Activated CD4-positive, CD25-positive, alpha-beta regulatory T cell treated with anti-CD3 and anti-CD28 coated beads, Interleukin-2, amount 50 U/mL, for 24 hours (primary cell): ENCODE data around the gene WBP4.

Source experiments
- ATAC-seq, 2 donors: fragments of 150-1000 bp; cut with Tn5 transposase; one replicate each; pipeline ENCODE4 v1.10.0; 2021; ENCODE audit warnings: mild to moderate bottlenecking in 1 of 2, moderate library complexity in 1 of 2

WBP4 gene

GRCh38 chr13:41049480-41050440, 11.5 kb upstream of the WBP4 start:
- peak; percentile 90 to 92 for ATAC-seq

- no peak for ATAC-seq
Observed at GRCh38 chr13:41052441-41052840, 8.9 kb upstream of the WBP4 start.

DNA sequence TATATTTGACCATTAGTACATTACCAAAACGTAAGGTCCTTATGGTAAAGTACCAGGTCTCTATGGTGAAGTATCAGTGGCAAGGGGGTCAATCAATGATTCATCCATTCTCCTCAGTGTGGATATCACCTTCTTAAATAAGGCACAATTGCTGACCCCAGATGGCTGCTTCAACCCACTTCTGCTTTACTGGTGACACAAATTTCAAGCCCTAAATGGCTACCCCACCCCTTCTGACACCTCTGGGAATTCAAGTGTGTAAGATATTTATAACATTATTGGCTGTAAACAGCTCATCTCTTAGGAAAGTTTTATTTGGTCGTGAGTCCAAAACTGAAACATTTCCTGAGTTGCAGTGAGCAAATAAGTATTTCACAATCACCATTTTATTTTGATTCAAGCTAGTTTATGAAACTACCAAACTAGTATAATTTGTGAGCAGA, 7.9 kb upstream of the WBP4 start:
- ATAC-seq = peak in 1 of 2 donors; percentile 24

- ATAC-seq = peak in 1 of 2 donors; percentile 42
Observed at GRCh38 chr13:41054212-41054877, 7.0 kb upstream of the WBP4 start.

DNA sequence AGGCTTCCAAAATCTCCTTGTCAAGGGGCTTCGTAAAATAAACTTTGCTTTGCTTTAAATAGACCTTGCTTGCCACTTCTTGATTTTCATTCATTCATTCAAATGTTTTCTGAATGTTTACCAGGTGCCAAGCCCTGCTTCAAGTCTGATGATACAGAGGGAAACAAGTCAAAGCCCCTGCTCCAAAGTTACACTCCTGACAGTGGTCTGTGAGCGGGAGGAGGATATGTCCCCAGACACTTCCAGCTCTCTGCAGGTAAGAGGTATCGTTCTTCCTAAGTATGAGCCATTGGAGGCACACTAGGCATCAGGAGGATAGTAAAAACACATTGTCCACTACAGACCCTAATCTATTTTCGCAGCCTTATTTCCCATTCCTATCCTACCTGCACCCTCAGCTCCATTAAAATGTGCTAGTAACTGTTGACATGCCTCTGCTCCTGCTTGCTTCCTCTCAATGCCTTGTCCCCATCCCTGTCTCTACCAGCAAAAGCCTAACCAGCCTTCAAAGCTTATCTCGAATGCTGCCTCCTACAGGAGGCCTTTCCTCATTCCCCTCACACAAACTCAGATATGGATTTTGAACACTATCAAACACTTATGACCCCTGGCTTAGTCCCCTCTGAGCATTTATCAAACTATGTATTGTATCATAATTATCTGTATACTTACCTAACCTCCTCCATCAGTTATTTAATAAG, 6.2 kb upstream of the WBP4 start:
- no peak for ATAC-seq

DNA sequence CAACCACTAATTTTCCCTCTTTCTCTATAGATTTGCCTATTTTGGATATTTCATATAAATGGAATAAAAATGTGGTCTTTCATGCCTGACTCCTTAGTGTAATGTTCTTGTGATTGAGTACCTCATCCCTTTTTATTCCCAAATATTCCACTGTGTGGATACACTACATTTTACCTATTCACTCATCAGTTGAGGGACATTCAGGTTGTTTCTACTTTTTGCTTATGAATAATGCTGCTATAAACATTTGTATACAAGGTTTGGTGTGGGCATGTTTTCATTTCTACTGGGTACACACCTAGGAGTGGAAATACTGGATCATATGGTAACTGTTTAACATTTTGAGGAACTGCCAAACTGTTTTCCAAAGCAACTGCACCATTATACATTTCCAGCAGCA, 5.1 kb upstream of the WBP4 start:
- no peak for ATAC-seq

DNA sequence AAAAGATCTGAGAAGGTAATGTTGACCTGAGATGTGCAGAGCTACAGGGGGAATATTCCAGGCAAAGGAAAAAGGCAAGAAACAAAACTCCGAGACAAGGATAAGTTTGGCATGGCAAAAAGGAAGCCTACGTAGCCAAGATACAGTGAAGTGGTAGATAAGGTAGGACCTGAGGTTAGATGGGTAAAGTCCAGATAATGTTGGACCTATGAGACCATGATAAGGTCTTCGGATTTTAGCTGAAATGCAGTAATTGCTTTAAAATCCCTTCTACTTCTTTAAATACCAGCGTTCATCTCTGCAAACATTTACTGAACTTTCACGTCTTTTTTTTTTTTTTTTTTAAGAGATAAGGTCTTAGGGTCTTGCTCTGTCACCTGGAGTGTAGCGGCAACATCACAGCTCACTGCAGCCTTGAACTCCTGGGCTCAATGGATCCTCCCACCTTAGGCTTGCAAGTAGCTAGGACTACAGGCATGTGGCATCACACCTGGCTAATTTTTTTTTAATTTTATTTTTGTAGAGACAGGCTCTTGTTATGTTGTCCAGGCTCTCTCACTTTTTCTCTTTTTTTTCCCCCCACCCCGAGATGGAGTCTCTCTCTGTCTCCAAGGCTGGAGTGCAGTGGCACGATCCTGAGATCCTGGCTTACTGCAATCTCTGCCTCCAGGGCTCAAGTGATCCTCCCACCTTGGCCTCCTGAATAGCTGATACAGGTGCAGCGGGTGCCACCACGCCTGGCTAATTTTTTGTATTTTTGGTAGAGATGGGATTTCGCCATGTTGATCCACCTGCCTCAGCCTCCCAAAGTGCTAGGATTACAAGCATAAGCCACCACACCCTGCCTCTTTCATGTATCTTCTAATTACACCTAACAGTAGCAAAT, 4.2 kb upstream of the WBP4 start:
- no peak for ATAC-seq

DNA sequence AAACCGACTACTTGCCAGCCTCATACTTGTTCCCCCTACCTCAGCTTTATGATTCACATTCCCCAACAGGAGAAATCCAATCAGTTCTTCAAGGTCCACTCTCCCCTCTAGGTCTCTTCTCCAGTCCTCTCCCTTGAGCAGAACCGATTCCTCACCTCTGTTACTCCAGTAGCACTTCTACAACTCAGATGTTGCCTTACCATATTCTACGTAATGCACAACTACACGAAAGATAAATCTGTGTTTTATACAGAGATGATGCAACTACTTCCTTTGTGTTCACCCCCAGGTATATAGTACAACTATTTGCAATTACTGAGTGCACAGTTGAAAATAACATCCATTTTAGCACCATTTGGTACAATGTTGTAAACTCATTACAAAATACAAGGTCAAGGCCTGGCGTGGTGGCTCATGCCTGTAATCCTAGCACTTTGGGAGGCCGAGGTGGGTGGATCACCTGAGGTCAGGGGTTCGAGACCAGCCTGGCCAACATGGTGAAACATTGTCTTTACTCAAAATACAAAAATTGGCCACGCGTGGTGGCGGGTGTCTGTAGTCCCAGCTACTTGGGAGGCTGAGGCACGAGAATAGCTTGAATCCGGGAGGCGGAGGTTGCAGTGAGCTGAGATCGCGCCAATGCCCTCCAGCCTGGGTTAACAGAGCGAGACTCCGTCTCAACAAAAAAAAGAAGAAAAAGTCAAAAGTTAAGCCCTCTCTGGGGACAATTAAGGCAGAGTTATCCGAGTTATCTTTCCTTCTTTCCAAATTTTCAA, 2.8 kb upstream of the WBP4 start:
- ATAC-seq = no peak

DNA sequence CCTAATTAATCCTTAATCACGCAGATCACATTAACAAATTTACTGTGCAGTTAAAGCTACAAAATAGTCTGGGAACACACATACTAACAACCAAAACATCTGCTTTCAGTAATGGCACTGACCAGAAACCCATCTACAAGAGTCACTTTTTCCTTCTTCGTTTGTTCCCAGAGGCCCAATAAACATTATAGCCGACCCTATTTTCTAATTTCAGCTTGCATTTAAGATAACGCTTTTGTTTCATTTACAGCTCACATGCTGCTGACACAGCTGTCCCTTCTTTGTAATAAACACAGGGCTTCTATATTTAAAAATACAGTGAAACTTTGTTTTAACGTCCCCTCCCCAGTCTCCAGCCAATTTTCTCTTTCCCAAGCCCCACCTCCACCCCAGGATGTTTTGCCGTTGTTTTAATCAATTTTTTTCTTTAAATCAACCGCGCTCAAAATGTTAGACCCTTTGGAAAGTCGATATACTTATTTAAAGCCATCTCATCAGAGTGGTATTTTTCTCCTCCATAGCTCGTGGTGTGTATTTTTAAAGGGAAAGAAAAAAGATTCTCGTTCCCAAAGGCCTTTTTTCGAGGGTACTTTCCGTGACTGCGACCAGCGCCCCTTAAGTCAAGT, 1.7 kb upstream of the WBP4 start:
- ATAC-seq = no peak

DNA sequence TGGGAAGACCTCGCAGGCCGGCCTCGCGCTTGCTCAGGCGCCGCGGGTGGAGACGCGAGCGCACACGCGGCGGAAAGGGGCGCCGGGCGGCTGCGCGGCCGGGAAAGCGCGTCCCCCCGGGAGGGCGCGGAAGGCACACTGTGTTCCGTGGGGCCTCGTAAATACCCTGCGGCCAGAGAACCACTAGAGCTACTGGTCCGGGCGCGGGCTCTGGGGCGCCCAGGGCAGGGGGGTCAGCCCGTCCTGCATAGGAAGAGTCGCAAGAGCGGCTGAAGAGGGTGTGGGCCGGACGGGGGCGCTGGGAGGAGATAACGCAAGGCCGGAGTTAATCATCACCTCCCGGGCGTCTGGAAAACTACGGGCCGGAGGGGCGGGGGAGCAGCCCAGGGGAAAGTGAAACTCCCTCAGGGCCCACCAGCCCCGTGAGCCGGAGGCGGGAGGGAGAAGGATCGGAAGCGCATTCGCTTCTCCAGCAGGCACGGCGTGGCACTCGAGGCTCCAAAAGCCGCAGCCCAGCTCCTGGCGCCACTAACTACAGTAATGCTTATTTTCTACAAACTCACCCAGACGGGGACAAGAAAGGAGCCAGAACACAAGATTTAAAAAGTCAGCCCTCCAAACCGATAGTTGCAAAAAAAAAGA, 1.1 kb upstream of the WBP4 start:
- peak; percentile 26 to 29 for ATAC-seq

DNA sequence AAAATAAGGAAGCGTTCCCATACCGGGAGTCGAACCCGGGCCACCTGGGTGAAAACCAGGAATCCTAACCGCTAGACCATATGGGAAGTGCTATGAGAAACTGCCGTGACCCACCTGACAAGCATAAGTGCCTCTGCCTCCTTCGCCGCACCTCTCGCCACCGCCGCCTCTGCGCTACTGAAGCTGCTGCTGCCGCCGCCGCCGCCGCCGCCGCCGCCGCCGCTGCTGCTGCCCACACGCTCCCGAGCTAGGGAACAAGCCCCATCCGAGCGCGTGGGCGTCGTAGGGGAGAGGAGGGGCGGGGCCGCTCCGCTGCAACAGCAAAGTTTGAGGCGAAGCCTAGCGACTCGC, 610 bp upstream of the WBP4 start:
- peak; percentile 50 to 62 for ATAC-seq

GRCh38 chr13:41061914-41062837, 867 bp downstream of the WBP4 start:
- peak; percentile 3 to 9 for ATAC-seq

- ATAC-seq = no peak
Observed at GRCh38 chr13:41064493-41064892, 3.2 kb downstream of the WBP4 start.

GRCh38 chr13:41065078-41065477, 3.8 kb downstream of the WBP4 start:
- no peak for ATAC-seq

DNA sequence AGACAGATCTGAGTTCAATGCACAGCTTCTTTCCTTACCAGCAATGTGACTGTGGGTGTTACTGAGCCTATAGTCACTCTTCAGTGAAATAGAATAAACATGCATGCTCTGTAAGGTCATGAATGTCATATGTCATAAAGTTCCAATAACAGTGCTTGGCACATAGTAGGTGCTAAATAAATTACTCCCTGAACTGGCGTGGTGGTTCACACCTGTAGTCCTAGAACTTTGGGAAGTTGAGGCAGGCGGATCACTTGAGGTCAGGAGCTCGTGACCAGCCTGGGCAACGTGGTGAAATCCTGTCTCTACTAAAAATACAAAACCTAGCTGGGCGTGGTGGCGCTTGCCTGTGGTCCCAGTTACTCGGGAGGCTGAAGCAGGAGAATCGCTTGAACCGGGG, 13.2 kb downstream of the WBP4 start:
- ATAC-seq = no peak

- ATAC-seq = no peak
Observed at GRCh38 chr13:41075034-41075433, 13.7 kb downstream of the WBP4 start.

GRCh38 chr13:41075485-41075884, 14.2 kb downstream of the WBP4 start:
- ATAC-seq = no peak

GRCh38 chr13:41077475-41077874, 16.2 kb downstream of the WBP4 start:
- ATAC-seq = no peak

GRCh38 chr13:41079725-41080124, 18.4 kb downstream of the WBP4 start:
- no peak for ATAC-seq
